ENCODE results near the gene PIP5KL1.

DNA sequence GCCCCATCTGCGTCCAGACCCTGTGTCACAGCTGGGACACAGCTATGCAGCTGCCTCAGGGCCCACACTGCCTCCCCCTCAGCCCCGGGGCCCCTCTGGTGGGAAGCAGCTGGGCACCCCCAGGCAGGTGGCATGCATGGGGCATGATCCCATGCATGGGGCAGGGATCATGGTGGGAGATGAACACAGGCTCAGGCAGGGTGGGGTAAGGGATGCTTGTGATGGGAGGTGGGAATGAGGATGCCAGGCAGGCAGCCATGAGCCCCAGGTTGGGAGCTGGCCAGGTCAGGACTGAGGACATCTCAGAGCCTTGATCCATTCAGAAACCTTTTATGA lies 30.5 kb upstream of the PIP5KL1 start:
- TF ChIP-seq POLR2AphosphoS5 (IDR thresholded peaks at IDR 0.05) (no peak), CTCF (IDR thresholded peaks at IDR 0.05) (no peak), POLR2A (IDR thresholded peaks at IDR 0.05) (no peak), EP300 (IDR thresholded peaks at IDR 0.05) (no peak)
